Bronchial epithelial cell (primary cell): ENCODE measurements around the gene ELF5. TPM values are rescaled to one million over a fixed set of nuclear protein-coding genes. Genes with fewer than 3 reads are reported as not detected.

Experiments
- DNase-seq: peaks from one replicate; pipeline ENCODE4 v3.0.0-alpha.2; 2010; ENCODE audit warnings: low read depth
- FAIRE-seq: peaks from 2 replicates; lab custom pipeline; 2011; peaks lifted over from hg19 to GRCh38; lab: Jason Lieb, UNC
- H3K27me3 ChIP-seq: 2 replicates; pipeline ENCODE4 v1.5.1; 2011; ENCODE audit warnings: low read length; ENCODE audit not compliant: control insufficient read depth, insufficient read depth
- H3K36me3 ChIP-seq: 2 replicates; pipeline ENCODE4 v1.5.1; 2011; ENCODE audit warnings: low read length; ENCODE audit not compliant: control insufficient read depth, insufficient read depth
- H3K4me3 ChIP-seq: 2 replicates; pipeline ENCODE4 v1.5.1; 2011; ENCODE audit warnings: mild to moderate bottlenecking, low read depth, low read length, control low read depth
- total RNA-seq: library from RNA; depleted of rRNA; stranded (reverse); fragments of >200 nt; gene quantifications from 2 replicates; pipeline ENCODE4 v1.2.1, GENCODE V29; 2014
- TF ChIP-seq, protein P1 (sequence below): IDR thresholded peaks from 2 replicates; pipeline ENCODE4 v1.5.1; 2011; ENCODE audit warnings: mild to moderate bottlenecking, moderate library complexity, low read length, control low read depth, inconsistent platforms; ENCODE audit not compliant: insufficient read depth, severe bottlenecking

The ELF5 gene
- total RNA-seq, 1 donor from 2014 or later, result 0.53 TPM

GRCh38 chr11:34457607-34458006, 56.0 kb downstream of the ELF5 start:
- TF ChIP-seq, protein P1, sequence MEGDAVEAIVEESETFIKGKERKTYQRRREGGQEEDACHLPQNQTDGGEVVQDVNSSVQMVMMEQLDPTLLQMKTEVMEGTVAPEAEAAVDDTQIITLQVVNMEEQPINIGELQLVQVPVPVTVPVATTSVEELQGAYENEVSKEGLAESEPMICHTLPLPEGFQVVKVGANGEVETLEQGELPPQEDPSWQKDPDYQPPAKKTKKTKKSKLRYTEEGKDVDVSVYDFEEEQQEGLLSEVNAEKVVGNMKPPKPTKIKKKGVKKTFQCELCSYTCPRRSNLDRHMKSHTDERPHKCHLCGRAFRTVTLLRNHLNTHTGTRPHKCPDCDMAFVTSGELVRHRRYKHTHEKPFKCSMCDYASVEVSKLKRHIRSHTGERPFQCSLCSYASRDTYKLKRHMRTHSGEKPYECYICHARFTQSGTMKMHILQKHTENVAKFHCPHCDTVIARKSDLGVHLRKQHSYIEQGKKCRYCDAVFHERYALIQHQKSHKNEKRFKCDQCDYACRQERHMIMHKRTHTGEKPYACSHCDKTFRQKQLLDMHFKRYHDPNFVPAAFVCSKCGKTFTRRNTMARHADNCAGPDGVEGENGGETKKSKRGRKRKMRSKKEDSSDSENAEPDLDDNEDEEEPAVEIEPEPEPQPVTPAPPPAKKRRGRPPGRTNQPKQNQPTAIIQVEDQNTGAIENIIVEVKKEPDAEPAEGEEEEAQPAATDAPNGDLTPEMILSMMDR, result no peak
- Histone ChIP-seq H3K36me3 (peaks cover 7% of the 10 kb centered on the region), H3K4me3 (no peak overlapping the region), H3K27me3 (no peaks in the 10 kb centered on the region)
- FAIRE-seq (no peak), DNase-seq (no peak)

DNA sequence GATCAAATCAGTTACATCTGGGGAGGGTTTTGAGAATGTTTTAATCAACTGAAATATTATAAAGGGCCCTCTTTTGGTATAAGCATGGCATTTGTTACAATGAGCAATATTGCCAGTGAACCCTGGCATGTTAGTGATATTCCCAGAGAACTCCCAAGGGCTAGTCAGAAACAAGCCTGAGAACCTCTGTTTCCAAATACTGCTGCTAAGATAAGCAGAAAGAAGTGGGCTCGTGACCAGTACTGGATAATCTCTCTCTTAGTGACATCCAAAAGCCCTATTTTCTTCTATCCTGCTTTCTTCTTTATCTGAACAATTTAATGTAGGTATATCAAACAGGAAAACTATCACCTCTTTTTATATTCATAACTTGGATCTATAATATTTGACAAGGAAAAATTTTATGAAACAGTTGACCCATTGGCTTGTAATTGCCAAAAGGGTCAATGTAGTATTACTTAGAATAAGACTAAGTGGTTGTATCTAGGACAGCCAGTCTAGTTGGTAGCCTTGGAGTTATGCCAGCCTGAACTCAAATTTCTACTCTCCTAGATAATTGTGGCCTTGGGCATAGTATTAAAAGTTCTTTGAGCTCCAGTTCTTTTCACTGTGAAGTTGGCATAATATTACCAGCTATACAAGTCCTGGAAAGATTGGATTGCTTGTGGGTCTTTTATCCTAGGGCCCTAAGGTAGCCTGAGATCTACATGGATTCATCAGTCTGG, 59.1 kb downstream of the ELF5 start:
- DNase-seq, result no peak
- no peak for FAIRE-seq
- H3K4me3 ChIP-seq, result no peak overlapping the region
- peaks cover 10% of the 10 kb centered on the region for H3K36me3 ChIP-seq
- no peaks in the 10 kb centered on the region for H3K27me3 ChIP-seq
- TF ChIP-seq, protein P1, result no peak

GRCh38 chr11:34451053-34451452, 62.5 kb downstream of the ELF5 start:
- DNase-seq (no peak), FAIRE-seq (no peak)
- Histone ChIP-seq H3K4me3 (no peak overlapping the region), H3K27me3 (no peaks in the 10 kb centered on the region), H3K36me3 (peaks cover 8% of the 10 kb centered on the region)
- TF ChIP-seq, protein P1, result no peak

GRCh38 chr11:34449013-34449412, 64.6 kb downstream of the ELF5 start:
- TF ChIP-seq, protein P1, result no peak
- DNase-seq (no peak), FAIRE-seq (no peak)
- H3K4me3 ChIP-seq, result no peak overlapping the region
- peaks cover 8% of the 10 kb centered on the region for H3K36me3 ChIP-seq
- H3K27me3 ChIP-seq, result no peaks in the 10 kb centered on the region

DNA sequence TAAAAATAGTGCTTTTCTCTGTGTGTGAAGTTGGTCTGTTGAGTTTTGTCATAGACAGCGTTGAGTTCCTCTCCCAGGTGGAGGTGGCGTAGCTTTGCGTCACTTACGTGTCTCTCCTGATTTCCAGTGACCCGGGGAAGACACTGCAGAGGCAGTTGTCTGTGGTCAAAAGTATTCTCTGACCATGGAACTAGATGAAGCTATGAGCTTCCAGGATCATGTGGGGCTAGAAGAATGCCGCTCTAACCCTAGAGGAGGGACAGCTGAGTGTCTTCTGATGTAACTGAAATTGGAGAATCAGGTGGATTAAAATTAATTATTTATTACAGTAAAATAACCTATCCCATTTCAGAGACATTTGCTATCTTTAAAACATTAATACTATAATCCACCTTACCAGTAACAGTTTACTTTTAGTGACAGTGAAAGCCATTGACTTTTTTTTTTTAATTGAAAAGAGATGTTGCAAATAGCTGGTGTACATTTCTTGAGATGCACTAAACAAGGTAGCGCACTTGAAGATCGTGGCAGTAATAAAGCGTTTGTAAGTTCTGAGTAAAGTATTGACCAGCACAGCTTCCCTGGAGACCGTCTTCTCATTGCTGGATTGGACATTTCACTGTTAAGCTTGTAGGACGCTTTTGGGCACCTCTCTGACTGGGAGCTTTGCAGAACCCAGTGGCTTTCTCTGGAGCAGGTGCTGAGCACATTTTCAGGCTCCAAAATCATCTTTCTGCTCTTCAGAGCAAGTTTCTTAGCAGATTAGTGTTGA, 65.2 kb downstream of the ELF5 start:
- FAIRE-seq (no peak), DNase-seq (no peak)
- no peak overlapping the region for H3K4me3 ChIP-seq
- peaks cover 5% of the 10 kb centered on the region for H3K36me3 ChIP-seq
- H3K27me3 ChIP-seq, result no peaks in the 10 kb centered on the region
- TF ChIP-seq, protein P1, result no peak
